Measurements from ENCODE around the gene APBB2. TPM values are rescaled to one million over a fixed set of nuclear protein-coding genes. Genes with fewer than 3 reads are reported as not detected.
A peak's percentile ranks its signal among the peaks of the same experiment; 100 is the strongest.

Gene APBB2
- total and polyA plus RNA-seq, 4 donors = 82.2 to 104 (median 91.6) TPM

GRCh38 chr4:41209187-41209586, 5.2 kb downstream of the APBB2 start:
- peak in 2 of 6 donors; percentile 13 to 77 for DNase-seq (ENCODE audit: low read depth in 4 of 6, low spot score in 6 of 6)
- H3K4me3 ChIP-seq (ENCODE audit: low read depth, low read length) = no peak overlapping the region
- no peaks in the 10 kb centered on the region for H3K36me3 ChIP-seq (ENCODE audit: control insufficient read depth, insufficient read depth, low read length)
- H3K4me1 ChIP-seq (ENCODE audit: control insufficient read depth, insufficient read depth, low read length) = peaks cover 8% of the 10 kb centered on the region
- 31% methylated on average over 2 of the region's 5 CpGs for WGBS (ENCODE audit: insufficient coverage)
- H3K27ac ChIP-seq (ENCODE audit: low read depth, low read length) = no peak overlapping the region
- H3K27me3 ChIP-seq (ENCODE audit: control insufficient read depth, insufficient read depth, low read length) = no peaks in the 10 kb centered on the region
- no peaks in the 10 kb centered on the region for H3K9me3 ChIP-seq (ENCODE audit: control insufficient read depth, insufficient read depth, low read length)

- DNase-seq (ENCODE audit: low read depth in 4 of 6, low spot score in 6 of 6) = no peak
- Histone ChIP-seq H3K4me1 (ENCODE audit: control insufficient read depth, insufficient read depth, low read length) (peaks cover 10% of the 10 kb centered on the region), H3K4me3 (ENCODE audit: low read depth, low read length) (no peak overlapping the region), H3K27me3 (ENCODE audit: control insufficient read depth, insufficient read depth, low read length) (no peaks in the 10 kb centered on the region), H3K36me3 (ENCODE audit: control insufficient read depth, insufficient read depth, low read length) (no peaks in the 10 kb centered on the region), H3K9me3 (ENCODE audit: control insufficient read depth, insufficient read depth, low read length) (no peaks in the 10 kb centered on the region), H3K27ac (ENCODE audit: low read depth, low read length) (no peak overlapping the region)
Observed at GRCh38 chr4:41207291-41207831, 7.0 kb downstream of the APBB2 start.

- Histone ChIP-seq H3K9me3 (ENCODE audit: control insufficient read depth, insufficient read depth, low read length) (no peaks in the 10 kb centered on the region), H3K27me3 (ENCODE audit: control insufficient read depth, insufficient read depth, low read length) (no peaks in the 10 kb centered on the region), H3K4me1 (ENCODE audit: control insufficient read depth, insufficient read depth, low read length) (peaks cover 10% of the 10 kb centered on the region), H3K27ac (ENCODE audit: low read depth, low read length) (no peak overlapping the region), H3K4me3 (ENCODE audit: low read depth, low read length) (no peak overlapping the region), H3K36me3 (ENCODE audit: control insufficient read depth, insufficient read depth, low read length) (no peaks in the 10 kb centered on the region)
- no peak for DNase-seq (ENCODE audit: low read depth in 4 of 6, low spot score in 6 of 6)
- WGBS (ENCODE audit: insufficient coverage) = 100% methylated on average over 1 of the region's 2 CpGs
Observed at GRCh38 chr4:41205854-41206460, 8.4 kb downstream of the APBB2 start.

GRCh38 chr4:41205130-41205529, 9.2 kb downstream of the APBB2 start:
- H3K27me3 ChIP-seq (ENCODE audit: control insufficient read depth, insufficient read depth, low read length) = no peaks in the 10 kb centered on the region
- H3K27ac ChIP-seq (ENCODE audit: low read depth, low read length) = no peak overlapping the region
- no peak for DNase-seq (ENCODE audit: low read depth in 4 of 6, low spot score in 6 of 6)
- H3K4me3 ChIP-seq (ENCODE audit: low read depth, low read length) = no peak overlapping the region
- no peaks in the 10 kb centered on the region for H3K9me3 ChIP-seq (ENCODE audit: control insufficient read depth, insufficient read depth, low read length)
- peaks cover 10% of the 10 kb centered on the region for H3K4me1 ChIP-seq (ENCODE audit: control insufficient read depth, insufficient read depth, low read length)
- no peaks in the 10 kb centered on the region for H3K36me3 ChIP-seq (ENCODE audit: control insufficient read depth, insufficient read depth, low read length)
- no CpG with 5 or more reads among the region's 3 CpGs for WGBS (ENCODE audit: insufficient coverage)

GRCh38 chr4:41204400-41204978, 9.9 kb downstream of the APBB2 start:
- Histone ChIP-seq H3K27ac (ENCODE audit: low read depth, low read length) (no peak overlapping the region), H3K36me3 (ENCODE audit: control insufficient read depth, insufficient read depth, low read length) (no peaks in the 10 kb centered on the region), H3K4me1 (ENCODE audit: control insufficient read depth, insufficient read depth, low read length) (peaks cover 7% of the 10 kb centered on the region), H3K27me3 (ENCODE audit: control insufficient read depth, insufficient read depth, low read length) (no peaks in the 10 kb centered on the region), H3K9me3 (ENCODE audit: control insufficient read depth, insufficient read depth, low read length) (no peaks in the 10 kb centered on the region), H3K4me3 (ENCODE audit: low read depth, low read length) (no peak overlapping the region)
- no peak for DNase-seq (ENCODE audit: low read depth in 4 of 6, low spot score in 6 of 6)
- WGBS (ENCODE audit: insufficient coverage) = 69% methylated on average over 3 of the region's 8 CpGs

- DNase-seq (ENCODE audit: low read depth in 4 of 6, low spot score in 6 of 6) = no peak
- WGBS (ENCODE audit: insufficient coverage) = 81% methylated on average over 6 of the region's 6 CpGs
- peaks cover 7% of the 10 kb centered on the region for H3K4me1 ChIP-seq (ENCODE audit: control insufficient read depth, insufficient read depth, low read length)
Observed at GRCh38 chr4:41203841-41204240, 10.5 kb downstream of the APBB2 start.

GRCh38 chr4:41202820-41203568, 11.3 kb downstream of the APBB2 start:
- Histone ChIP-seq H3K27ac (ENCODE audit: low read depth, low read length) (no peak overlapping the region), H3K36me3 (ENCODE audit: control insufficient read depth, insufficient read depth, low read length) (no peaks in the 10 kb centered on the region), H3K4me3 (ENCODE audit: low read depth, low read length) (no peak overlapping the region), H3K9me3 (ENCODE audit: control insufficient read depth, insufficient read depth, low read length) (no peaks in the 10 kb centered on the region), H3K27me3 (ENCODE audit: control insufficient read depth, insufficient read depth, low read length) (no peaks in the 10 kb centered on the region), H3K4me1 (ENCODE audit: control insufficient read depth, insufficient read depth, low read length) (peaks cover 7% of the 10 kb centered on the region)
- WGBS (ENCODE audit: insufficient coverage) = no CpG with 5 or more reads among the region's 4 CpGs
- peak in 1 of 6 donors; percentile 64 for DNase-seq (ENCODE audit: low read depth in 4 of 6, low spot score in 6 of 6)

More at GRCh38 chr4:41203841-41204240, 10.5 kb downstream of the APBB2 start:
- Histone ChIP-seq H3K4me3 (ENCODE audit: low read depth, low read length) (no peak overlapping the region), H3K27me3 (ENCODE audit: control insufficient read depth, insufficient read depth, low read length) (no peaks in the 10 kb centered on the region), H3K27ac (ENCODE audit: low read depth, low read length) (no peak overlapping the region), H3K36me3 (ENCODE audit: control insufficient read depth, insufficient read depth, low read length) (no peaks in the 10 kb centered on the region), H3K9me3 (ENCODE audit: control insufficient read depth, insufficient read depth, low read length) (no peaks in the 10 kb centered on the region)

GRCh38 chr4:41202356-41202755, 12.0 kb downstream of the APBB2 start:
- H3K27me3 ChIP-seq (ENCODE audit: control insufficient read depth, insufficient read depth, low read length) = no peaks in the 10 kb centered on the region
- no CpG with 5 or more reads among the region's 4 CpGs for WGBS (ENCODE audit: insufficient coverage)
- no peaks in the 10 kb centered on the region for H3K9me3 ChIP-seq (ENCODE audit: control insufficient read depth, insufficient read depth, low read length)
- no peaks in the 10 kb centered on the region for H3K36me3 ChIP-seq (ENCODE audit: control insufficient read depth, insufficient read depth, low read length)
- H3K27ac ChIP-seq (ENCODE audit: low read depth, low read length) = no peak overlapping the region
- no peak for DNase-seq (ENCODE audit: low read depth in 4 of 6, low spot score in 6 of 6)
- no peak overlapping the region for H3K4me3 ChIP-seq (ENCODE audit: low read depth, low read length)
- H3K4me1 ChIP-seq (ENCODE audit: control insufficient read depth, insufficient read depth, low read length) = peaks cover 7% of the 10 kb centered on the region

GRCh38 chr4:41200486-41201017, 13.8 kb downstream of the APBB2 start:
- no CpG with 5 or more reads among the region's 4 CpGs for WGBS (ENCODE audit: insufficient coverage)
- Histone ChIP-seq H3K4me3 (ENCODE audit: low read depth, low read length) (no peak overlapping the region), H3K4me1 (ENCODE audit: control insufficient read depth, insufficient read depth, low read length) (peaks cover 7% of the 10 kb centered on the region), H3K9me3 (ENCODE audit: control insufficient read depth, insufficient read depth, low read length) (no peaks in the 10 kb centered on the region), H3K36me3 (ENCODE audit: control insufficient read depth, insufficient read depth, low read length) (no peaks in the 10 kb centered on the region), H3K27ac (ENCODE audit: low read depth, low read length) (no peak overlapping the region), H3K27me3 (ENCODE audit: control insufficient read depth, insufficient read depth, low read length) (no peaks in the 10 kb centered on the region)
- DNase-seq (ENCODE audit: low read depth in 4 of 6, low spot score in 6 of 6) = no peak

Measured in spinal cord (tissue), 10 donors.